GM19397 (cell line): ENCODE measurements around the gene LGALS12.
"Not testable (repeated sequence)": the region's sequence is repeated elsewhere in the genome, so short reads cannot be mapped to it uniquely, and the experiment has no call there.

Experiments
- ATAC-seq: cut with Tn5 transposase; IDR thresholded peaks from one replicate; pipeline ENCODE4 v1.9.1; 2021; ENCODE audit warnings: mild to moderate bottlenecking, moderate library complexity; ENCODE audit not compliant: unreplicated experiment

LGALS12 gene

GRCh38 chr11:63504054-63504453 lies 1.8 kb upstream of the LGALS12 start:
- ATAC-seq: no peak

GRCh38 chr11:63504933-63505586 lies 824 bp upstream of the LGALS12 start:
- no peak for ATAC-seq

- no peak for ATAC-seq
Observed at GRCh38 chr11:63506876-63507275, 992 bp downstream of the LGALS12 start.

GRCh38 chr11:63507511-63507910 lies 1.6 kb downstream of the LGALS12 start:
- ATAC-seq: no peak

- ATAC-seq: no peak
Observed at GRCh38 chr11:63508009-63508408, 2.1 kb downstream of the LGALS12 start.

GRCh38 chr11:63508745-63509144 lies 2.9 kb downstream of the LGALS12 start:
- ATAC-seq: no peak

GRCh38 chr11:63510360-63511047 lies 4.6 kb downstream of the LGALS12 start:
- no peak for ATAC-seq

- no peak for ATAC-seq
Observed at GRCh38 chr11:63511048-63511748, 5.3 kb downstream of the LGALS12 start.

- no peak for ATAC-seq
Observed at GRCh38 chr11:63512816-63513215, 6.9 kb downstream of the LGALS12 start.

GRCh38 chr11:63516109-63516508 lies 10.2 kb downstream of the LGALS12 start:
- ATAC-seq: no peak

GRCh38 chr11:63517156-63517555 lies 11.3 kb downstream of the LGALS12 start:
- ATAC-seq: no peak

- no peak for ATAC-seq
Observed at GRCh38 chr11:63518548-63518947, 12.7 kb downstream of the LGALS12 start.

GRCh38 chr11:63520606-63521170 lies 14.8 kb downstream of the LGALS12 start:
- ATAC-seq: no peak

GRCh38 chr11:63521896-63522295 lies 16.0 kb downstream of the LGALS12 start:
- ATAC-seq: no peak

GRCh38 chr11:63523151-63523550 lies 17.3 kb downstream of the LGALS12 start:
- no peak for ATAC-seq

- no peak for ATAC-seq
Observed at GRCh38 chr11:63527667-63528066, 21.8 kb downstream of the LGALS12 start.

GRCh38 chr11:63528156-63528555 lies 22.3 kb downstream of the LGALS12 start:
- not testable (repeated sequence) for ATAC-seq

- ATAC-seq: not testable (repeated sequence)
Observed at GRCh38 chr11:63528729-63529278, 22.9 kb downstream of the LGALS12 start.

GRCh38 chr11:63529373-63529772 lies 23.5 kb downstream of the LGALS12 start:
- not testable (repeated sequence) for ATAC-seq

GRCh38 chr11:63530021-63530420 lies 24.1 kb downstream of the LGALS12 start:
- no peak for ATAC-seq

GRCh38 chr11:63531074-63531792 lies 25.3 kb downstream of the LGALS12 start:
- ATAC-seq: peak; percentile 78
